Measurements from ENCODE around the gene UBAP2.

UBAP2 gene

GRCh38 chr9:33908749-33909148 lies 139.9 kb downstream of the UBAP2 start:
- DNase-seq (ENCODE audit: low read depth) = no peak
- no peak for TF ChIP-seq CTCF (conservative IDR thresholded peaks at IDR 0.05; ENCODE audit: low read length)
- no peak overlapping the region for H3K4me3 ChIP-seq (ENCODE audit: low read length)

GRCh38 chr9:33908114-33908513 lies 140.6 kb downstream of the UBAP2 start:
- TF ChIP-seq CTCF (conservative IDR thresholded peaks at IDR 0.05; ENCODE audit: low read length) = no peak
- no peak overlapping the region for H3K4me3 ChIP-seq (ENCODE audit: low read length)
- no peak for DNase-seq (ENCODE audit: low read depth)

- H3K4me3 ChIP-seq (ENCODE audit: low read length) = no peak overlapping the region
- TF ChIP-seq CTCF (conservative IDR thresholded peaks at IDR 0.05; ENCODE audit: low read length) = no peak
These were observed 141.3 kb downstream of the UBAP2 start for GRCh38 chr9:33907347-33907746.

GRCh38 chr9:33906769-33907168 lies 141.9 kb downstream of the UBAP2 start:
- no peak for DNase-seq (ENCODE audit: low read depth)
- H3K4me3 ChIP-seq (ENCODE audit: low read length) = no peak overlapping the region
- no peak for TF ChIP-seq CTCF (conservative IDR thresholded peaks at IDR 0.05; ENCODE audit: low read length)

More at GRCh38 chr9:33907347-33907746, 141.3 kb downstream of the UBAP2 start:
- no peak for DNase-seq (ENCODE audit: low read depth)

GRCh38 chr9:33905137-33905536 lies 143.6 kb downstream of the UBAP2 start:
- no peak for DNase-seq (ENCODE audit: low read depth)
- H3K4me3 ChIP-seq (ENCODE audit: low read length) = no peak overlapping the region
- no peak for TF ChIP-seq CTCF (conservative IDR thresholded peaks at IDR 0.05; ENCODE audit: low read length)

GRCh38 chr9:33903157-33903780 lies 145.4 kb downstream of the UBAP2 start:
- H3K4me3 ChIP-seq (ENCODE audit: low read length) = no peak overlapping the region
- no peak for TF ChIP-seq CTCF (conservative IDR thresholded peaks at IDR 0.05; ENCODE audit: low read length)
- DNase-seq (ENCODE audit: low read depth) = no peak

GRCh38 chr9:33894316-33894715 lies 154.4 kb downstream of the UBAP2 start:
- TF ChIP-seq CTCF (conservative IDR thresholded peaks at IDR 0.05; ENCODE audit: low read length) = no peak
- DNase-seq (ENCODE audit: low read depth) = no peak
- H3K4me3 ChIP-seq (ENCODE audit: low read length) = no peak overlapping the region
